Suprapubic skin (tissue), 4 donors: ENCODE data around the gene ARHGAP12. TPM values are rescaled to one million over a fixed set of nuclear protein-coding genes. Genes with fewer than 3 reads are reported as not detected.

ENCODE experiments used
- DNase-seq, 2 donors: peaks; one replicate each; pipeline ENCODE4 v3.0.0-alpha.2; 2019; ENCODE audit warnings: low spot score in 2 of 2
- H3K27ac ChIP-seq: fragments of 200-600 bp; sonication (generic); one replicate; pipeline ENCODE4 v1.5.1; 2019
- H3K27me3 ChIP-seq: fragments of 200-600 bp; sonication (generic); one replicate; pipeline ENCODE4 v1.5.1; 2019
- H3K36me3 ChIP-seq: fragments of 200-600 bp; sonication (generic); one replicate; pipeline ENCODE4 v1.5.1; 2019
- H3K4me1 ChIP-seq: fragments of 200-600 bp; sonication (generic); one replicate; pipeline ENCODE4 v1.5.1; 2019
- H3K4me3 ChIP-seq: fragments of 200-600 bp; sonication (generic); one replicate; pipeline ENCODE4 v1.5.1; 2019; ENCODE audit warnings: mild to moderate bottlenecking
- H3K9me3 ChIP-seq: fragments of 200-600 bp; sonication (generic); one replicate; pipeline ENCODE4 v1.5.1; 2019
- EP300 ChIP-seq: sonication (generic); formaldehyde crosslinking; IDR thresholded peaks from one replicate; pipeline ENCODE4 v1.6.1; 2017; ENCODE audit warnings: antibody characterized with exemption
- POLR2A ChIP-seq, 2 donors: fragments of 450-650 bp; IDR thresholded peaks; one replicate each; pipeline ENCODE4 v1.6.1; 2017; ENCODE audit warnings: antibody characterized with exemption in 2 of 2, mild to moderate bottlenecking in 2 of 2, moderate library complexity in 2 of 2
- POLR2AphosphoS5 ChIP-seq, 3 donors: sonication (generic); formaldehyde crosslinking; IDR thresholded peaks; one replicate each; pipeline ENCODE4 v1.6.1; 2017; ENCODE audit warnings: antibody characterized with exemption in 3 of 3
- WGBS: methylation state at CpG from one replicate; pipeline ENCODE4 v1.1.5; 2018; 5-methylcytosine and 5-hydroxymethylcytosine counted together
- total RNA-seq, 4 donors: library from RNA; depleted of rRNA; stranded (reverse); fragments of >200 nt; gene quantifications; one replicate each; pipeline ENCODE4 v1.1.0, GENCODE V29; 2016
- TF ChIP-seq, protein P1 (sequence below), 2 donors: fragments of 200-600 bp in 1 of 2; fragments of 450-650 bp in 1 of 2; sonication (generic) in 1 of 2; IDR thresholded peaks; one replicate each; pipeline ENCODE4 v1.5.1; 2016 to 2019; ENCODE audit warnings: antibody characterized with exemption in 2 of 2, mild to moderate bottlenecking in 1 of 2, moderate library complexity in 1 of 2

Gene ARHGAP12
- total RNA-seq, 4 donors from 2014 or later = 25.7 to 64.5 (median 39.5) TPM

DNA sequence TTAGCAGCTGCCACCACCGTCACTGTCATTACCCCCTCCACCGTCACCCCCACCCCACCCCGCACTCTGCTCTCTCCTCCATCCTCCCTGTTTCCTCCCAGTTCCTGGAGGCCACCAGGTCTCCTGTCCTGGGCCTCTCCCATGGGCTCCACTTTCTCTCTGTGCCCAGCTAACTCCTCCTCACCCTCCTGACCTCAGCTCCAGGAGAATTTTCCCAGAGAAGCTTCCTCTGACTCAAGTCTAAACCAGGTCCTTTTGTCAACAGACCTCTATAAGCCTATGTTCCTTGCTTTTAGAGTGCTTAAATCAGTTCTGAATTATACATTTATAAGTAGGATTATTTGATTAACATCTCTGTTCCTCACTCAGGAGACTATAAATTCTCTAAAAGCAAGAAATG, 150.0 kb downstream of the ARHGAP12 start:
- no peak overlapping the region for H3K4me3 ChIP-seq
- no peaks in the 10 kb centered on the region for H3K9me3 ChIP-seq
- TF ChIP-seq POLR2AphosphoS5 (IDR thresholded peaks at IDR 0.05) = no peak
- no peak for TF ChIP-seq EP300
- WGBS = 89% methylated on average over 3 of the region's 3 CpGs
- DNase-seq = no peak
- no peaks in the 10 kb centered on the region for H3K27me3 ChIP-seq
- H3K36me3 ChIP-seq = no peaks in the 10 kb centered on the region
- H3K4me1 ChIP-seq = no peaks in the 10 kb centered on the region
- H3K27ac ChIP-seq = no peak overlapping the region

DNA sequence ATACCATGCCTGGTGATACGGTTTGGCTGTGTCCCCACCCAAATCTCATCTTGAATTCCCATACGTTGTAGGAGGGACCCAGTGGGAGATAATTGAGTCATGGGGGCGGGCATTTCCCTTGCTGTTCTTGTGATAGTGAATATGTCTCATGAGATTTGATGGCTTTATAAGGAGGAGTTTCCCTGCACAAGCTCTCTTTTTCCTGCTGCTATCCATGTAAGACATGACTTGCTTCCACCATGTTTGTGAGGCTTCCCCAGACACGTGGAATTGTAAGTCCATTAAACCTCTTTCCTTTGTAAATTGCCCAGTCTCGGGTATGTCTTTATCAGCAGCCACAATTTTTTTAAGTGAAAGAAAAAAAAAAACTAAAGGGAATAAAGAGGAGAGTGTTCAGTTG, 152.5 kb downstream of the ARHGAP12 start:
- H3K4me3 ChIP-seq = no peak overlapping the region
- H3K36me3 ChIP-seq = no peaks in the 10 kb centered on the region
- TF ChIP-seq POLR2AphosphoS5 (IDR thresholded peaks at IDR 0.05) (no peak), EP300 (no peak), POLR2A (IDR thresholded peaks at IDR 0.05) (no peak)
- TF ChIP-seq, protein P1, sequence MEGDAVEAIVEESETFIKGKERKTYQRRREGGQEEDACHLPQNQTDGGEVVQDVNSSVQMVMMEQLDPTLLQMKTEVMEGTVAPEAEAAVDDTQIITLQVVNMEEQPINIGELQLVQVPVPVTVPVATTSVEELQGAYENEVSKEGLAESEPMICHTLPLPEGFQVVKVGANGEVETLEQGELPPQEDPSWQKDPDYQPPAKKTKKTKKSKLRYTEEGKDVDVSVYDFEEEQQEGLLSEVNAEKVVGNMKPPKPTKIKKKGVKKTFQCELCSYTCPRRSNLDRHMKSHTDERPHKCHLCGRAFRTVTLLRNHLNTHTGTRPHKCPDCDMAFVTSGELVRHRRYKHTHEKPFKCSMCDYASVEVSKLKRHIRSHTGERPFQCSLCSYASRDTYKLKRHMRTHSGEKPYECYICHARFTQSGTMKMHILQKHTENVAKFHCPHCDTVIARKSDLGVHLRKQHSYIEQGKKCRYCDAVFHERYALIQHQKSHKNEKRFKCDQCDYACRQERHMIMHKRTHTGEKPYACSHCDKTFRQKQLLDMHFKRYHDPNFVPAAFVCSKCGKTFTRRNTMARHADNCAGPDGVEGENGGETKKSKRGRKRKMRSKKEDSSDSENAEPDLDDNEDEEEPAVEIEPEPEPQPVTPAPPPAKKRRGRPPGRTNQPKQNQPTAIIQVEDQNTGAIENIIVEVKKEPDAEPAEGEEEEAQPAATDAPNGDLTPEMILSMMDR (IDR thresholded peaks at IDR 0.05) = no peak
- WGBS = 82% methylated on average over 5 of the region's 5 CpGs
- H3K4me1 ChIP-seq = no peaks in the 10 kb centered on the region
- DNase-seq = no peak
- H3K27ac ChIP-seq = no peak overlapping the region
- H3K27me3 ChIP-seq = no peaks in the 10 kb centered on the region
- no peaks in the 10 kb centered on the region for H3K9me3 ChIP-seq

DNA sequence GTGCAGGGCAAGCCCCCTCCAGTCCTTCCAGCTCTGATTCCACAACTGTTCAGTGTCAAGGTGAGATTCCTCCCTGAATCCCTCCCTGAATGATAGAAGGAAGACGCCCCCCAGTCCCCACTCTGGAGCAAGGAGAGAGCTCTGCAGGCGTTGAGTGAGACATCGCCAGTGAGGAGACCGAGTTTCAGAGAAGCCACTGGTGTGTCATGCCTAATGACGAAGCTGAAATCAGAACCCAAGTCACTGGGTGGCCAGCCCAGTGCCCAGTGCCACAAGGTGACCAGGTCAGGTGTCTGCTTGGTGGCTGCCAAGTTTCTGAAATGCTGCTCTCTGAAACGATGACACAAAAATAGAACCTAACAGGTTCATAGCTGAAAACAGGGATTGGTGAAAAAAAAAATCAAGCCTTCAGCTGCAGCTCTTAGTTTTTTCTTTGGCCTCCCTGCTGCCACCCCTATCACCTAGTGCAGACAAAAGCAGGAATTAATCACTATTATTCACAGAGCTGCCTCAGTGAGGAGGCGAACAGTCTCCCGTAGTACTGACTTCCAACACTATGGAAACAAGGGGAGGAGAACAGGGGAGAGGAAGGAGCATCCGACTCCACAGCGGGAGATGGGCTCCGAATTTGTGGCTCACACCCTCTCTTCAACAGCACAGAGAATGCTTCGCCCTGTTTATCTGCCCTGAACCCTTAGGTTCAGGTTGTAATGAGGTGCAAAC, 153.5 kb downstream of the ARHGAP12 start:
- no peaks in the 10 kb centered on the region for H3K36me3 ChIP-seq
- H3K4me3 ChIP-seq = no peak overlapping the region
- 87% methylated on average over 12 of the region's 12 CpGs for WGBS
- H3K4me1 ChIP-seq = no peaks in the 10 kb centered on the region
- no peaks in the 10 kb centered on the region for H3K9me3 ChIP-seq
- TF ChIP-seq POLR2AphosphoS5 (IDR thresholded peaks at IDR 0.05) (no peak), EP300 (no peak), POLR2A (IDR thresholded peaks at IDR 0.05) (no peak)
- TF ChIP-seq, protein P1 (IDR thresholded peaks at IDR 0.05) = no peak
- H3K27ac ChIP-seq = no peak overlapping the region
- H3K27me3 ChIP-seq = no peaks in the 10 kb centered on the region
- no peak for DNase-seq

DNA sequence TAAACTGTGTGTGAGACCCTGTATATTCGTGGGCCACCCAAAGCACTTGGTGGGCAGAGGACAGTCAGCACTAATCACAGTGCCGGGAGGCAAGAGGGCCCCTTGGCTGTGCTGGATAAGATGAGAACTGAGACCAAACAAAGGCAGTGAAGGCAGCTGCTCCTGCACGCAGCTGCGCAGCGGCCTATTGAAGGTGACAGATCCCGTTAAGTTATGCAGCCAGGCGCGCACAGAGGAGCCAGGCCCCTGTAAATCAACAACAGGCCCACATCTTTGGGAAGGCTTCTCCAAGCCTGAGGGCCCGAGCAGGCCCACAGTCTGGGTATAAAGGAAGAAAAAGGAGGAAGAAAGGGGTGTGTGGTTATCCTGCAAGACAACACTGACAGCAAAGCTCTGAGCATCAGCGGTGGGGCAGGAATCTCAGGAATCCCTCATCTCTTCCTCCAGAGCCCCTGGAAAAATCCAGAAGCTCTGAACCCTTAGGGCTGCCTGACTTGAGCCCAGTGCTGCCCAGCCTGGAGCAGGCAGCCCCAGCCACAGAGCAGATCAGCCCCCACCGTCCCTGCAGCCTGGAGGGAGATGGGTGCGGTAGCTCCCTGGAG, 154.2 kb downstream of the ARHGAP12 start:
- Histone ChIP-seq H3K27ac (no peak overlapping the region), H3K36me3 (no peaks in the 10 kb centered on the region), H3K9me3 (no peaks in the 10 kb centered on the region), H3K4me1 (no peaks in the 10 kb centered on the region), H3K4me3 (no peak overlapping the region), H3K27me3 (no peaks in the 10 kb centered on the region)
- no peak for DNase-seq
- WGBS = 72% methylated on average over 11 of the region's 12 CpGs
- TF ChIP-seq POLR2AphosphoS5 (IDR thresholded peaks at IDR 0.05) (no peak), POLR2A (IDR thresholded peaks at IDR 0.05) (no peak), EP300 (no peak)
- TF ChIP-seq, protein P1 (IDR thresholded peaks at IDR 0.05) = no peak

DNA sequence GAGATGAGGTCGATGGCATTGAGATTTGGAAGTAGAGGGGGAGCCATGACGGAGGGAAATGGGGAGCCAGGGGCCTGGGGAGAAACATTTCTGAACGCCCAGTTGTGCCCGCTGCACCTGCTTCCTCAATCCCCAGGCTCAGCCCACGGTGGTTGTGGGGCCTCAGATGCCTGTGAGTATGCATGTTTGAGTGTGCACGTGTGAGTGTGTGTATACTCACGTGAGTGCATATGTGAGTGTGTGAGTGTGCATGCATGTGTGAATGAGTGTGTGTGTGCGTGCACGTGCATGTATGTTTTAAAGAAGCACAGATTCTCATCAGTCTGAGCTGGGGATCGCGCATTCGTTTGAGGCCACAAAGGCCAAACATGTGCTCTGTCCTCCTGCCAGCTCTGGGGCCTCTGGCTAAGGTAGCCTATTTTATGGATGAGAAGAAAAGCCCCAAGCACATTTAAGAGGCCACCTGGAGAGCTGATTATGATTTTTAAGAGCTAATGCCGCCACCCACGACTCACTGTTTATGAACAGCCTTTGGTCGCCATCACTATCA, 154.8 kb downstream of the ARHGAP12 start:
- Histone ChIP-seq H3K27ac (no peak overlapping the region), H3K36me3 (no peaks in the 10 kb centered on the region), H3K9me3 (no peaks in the 10 kb centered on the region), H3K4me3 (no peak overlapping the region), H3K27me3 (no peaks in the 10 kb centered on the region), H3K4me1 (no peaks in the 10 kb centered on the region)
- no peak for TF ChIP-seq POLR2AphosphoS5 (IDR thresholded peaks at IDR 0.05)
- TF ChIP-seq POLR2A (IDR thresholded peaks at IDR 0.05) = no peak
- TF ChIP-seq, protein P1 (IDR thresholded peaks at IDR 0.05) = no peak
- no peak for TF ChIP-seq EP300
- DNase-seq = peak in 1 of 2 donors; percentile 33
- 97% methylated on average over 13 of the region's 15 CpGs for WGBS
